Kidney (tissue), 14 donors: Measurements from ENCODE around the gene TESMIN. TPM values are rescaled to one million over a fixed set of nuclear protein-coding genes. Genes with fewer than 3 reads are reported as not detected.

Source experiments
- DNase-seq, 5 donors: peaks; one replicate each; pipeline ENCODE4 v3.0.0-alpha.2; 2013 to 2020
- FAIRE-seq: peaks from 2 replicates; lab custom pipeline; 2012; peaks lifted over from hg19 to GRCh38; lab: Jason Lieb, UNC
- H3K27ac ChIP-seq, 2 donors: one replicate each; pipeline ENCODE4 v1.7.0; 2013; ENCODE audit warnings: low read depth in 2 of 2, low read length in 2 of 2, inconsistent platforms in 1 of 2
- H3K27me3 ChIP-seq: one replicate; pipeline ENCODE4 v1.7.1; 2013; ENCODE audit warnings: low read length, inconsistent platforms; ENCODE audit not compliant: control insufficient read depth, insufficient read depth
- H3K36me3 ChIP-seq, 3 donors: one replicate each; pipeline versions ENCODE4 v1.7.0 to v1.7.1; 2013; ENCODE audit warnings: low read length in 3 of 3, control low read depth in 1 of 3, inconsistent platforms in 1 of 3; ENCODE audit not compliant: insufficient read depth in 3 of 3, control insufficient read depth in 2 of 3
- H3K4me1 ChIP-seq, 3 donors: one replicate each; pipeline versions ENCODE4 v1.7.0 to v1.7.1; 2013; ENCODE audit warnings: low read length in 3 of 3, inconsistent platforms in 1 of 3, low read depth in 1 of 3; ENCODE audit not compliant: control insufficient read depth in 2 of 3, insufficient read depth in 2 of 3
- H3K4me3 ChIP-seq, 3 donors: one replicate each; pipeline versions ENCODE4 v1.7.0 to v1.8.1; 2013; ENCODE audit warnings: low read length in 3 of 3, control low read depth in 1 of 3, inconsistent platforms in 1 of 3
- H3K9ac ChIP-seq, 3 donors: one replicate each; pipeline versions ENCODE4 v1.7.0 to v1.7.1; 2013; ENCODE audit warnings: low read length in 3 of 3, control low read depth in 1 of 3, inconsistent platforms in 1 of 3
- H3K9me3 ChIP-seq, 3 donors: one replicate each; pipeline versions ENCODE4 v1.7.0 to v1.7.1; 2013; ENCODE audit warnings: low read length in 3 of 3, control low read depth in 1 of 3, inconsistent platforms in 1 of 3; ENCODE audit not compliant: control insufficient read depth in 2 of 3, insufficient read depth in 1 of 3
- CTCF ChIP-seq: IDR thresholded peaks from 3 replicates; pipeline ENCODE4 v1.5.1; 2012; ENCODE audit warnings: mild to moderate bottlenecking, moderate library complexity, borderline replicate concordance; ENCODE audit not compliant: insufficient read depth; ENCODE audit errors: extremely low read depth
- intact Hi-C: fragments of 100-400 bp; cut with DNase I; formaldehyde crosslinking; loops from one replicate; pipeline ENCODE4 v1.11.1; 2022
- polyA plus RNA-seq: library from polyadenylated mRNA; stranded (reverse); fragments of 350-450 nt; fragmentation: Illumina TruSeq; extraction: RNeasy Lipid Tissue Mini Kit (QIAGEN cat#74804); gene quantifications from one replicate; pipeline ENCODE4 v1.2.3, GENCODE V29; 2014; ENCODE audit warnings: low read depth, low replicate concordance; ENCODE audit not compliant: insufficient read depth
- total RNA-seq: library from RNA; stranded (reverse); fragmentation: NEBNext Ultra II Directional; extraction: Animal tissue kit (Norgen Biotek cat#: 25700); gene quantifications from one replicate; pipeline ENCODE4 v1.2.1, GENCODE V29; 2021
- donor health status: control.
- donor health status: control.
- donor health status: control.
- donor health status: control.
- donor health status: control.
- donor health status: DM: yes; HTN: yes; CAD: no.
- donor health status: Normal renal cell carcinoma (clear cell type).

The TESMIN gene
- total and polyA plus RNA-seq, 2 donors from 2014 or later: 3.8 to 8.7 TPM

DNA sequence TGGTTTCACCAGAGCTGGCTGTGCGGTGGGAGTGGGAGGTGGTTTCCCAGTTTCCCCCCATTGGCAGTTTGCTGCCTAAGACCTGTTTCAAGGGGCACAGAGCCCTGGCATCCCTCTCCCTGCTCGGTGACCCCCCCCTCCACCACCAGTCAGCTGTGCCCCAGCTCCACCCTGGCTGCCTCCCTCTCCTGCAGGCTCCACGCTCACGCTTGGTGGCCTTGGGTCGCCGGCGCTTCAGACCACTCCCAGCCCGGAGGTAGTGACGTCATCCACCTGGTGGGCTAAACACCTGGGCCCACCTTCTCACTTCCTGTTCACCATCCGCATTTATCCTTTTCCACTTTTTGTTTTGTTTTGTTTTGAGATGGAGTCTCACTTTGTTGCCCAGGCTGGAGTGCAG lies 59.2 kb downstream of the TESMIN start:
- no peaks in the 10 kb centered on the region for H3K27me3 ChIP-seq
- no peak for FAIRE-seq

GRCh38 chr11:68691402-68691784 lies 59.9 kb downstream of the TESMIN start:
- Histone ChIP-seq H3K9me3 (no peaks in the 10 kb centered on the region), H3K27me3 (peaks cover 2% of the 10 kb centered on the region), H3K4me1 (no peaks in the 10 kb centered on the region), H3K4me3 (no peak overlapping the region), H3K27ac (no peak overlapping the region), H3K36me3 (no peaks in the 10 kb centered on the region), H3K9ac (no peak overlapping the region)
- no peak for TF ChIP-seq CTCF
- no peak for FAIRE-seq
- intact Hi-C loops: no loop called here
- no peak for DNase-seq

More for the DNA sequence above, 59.2 kb downstream of the TESMIN start:
- Histone ChIP-seq H3K4me1 (no peaks in the 10 kb centered on the region), H3K36me3 (no peaks in the 10 kb centered on the region), H3K27ac (no peak overlapping the region), H3K9me3 (no peaks in the 10 kb centered on the region), H3K4me3 (no peak overlapping the region), H3K9ac (no peak overlapping the region)
- intact Hi-C loops: no loop called here
- TF ChIP-seq CTCF: no peak
- DNase-seq: no peak

DNA sequence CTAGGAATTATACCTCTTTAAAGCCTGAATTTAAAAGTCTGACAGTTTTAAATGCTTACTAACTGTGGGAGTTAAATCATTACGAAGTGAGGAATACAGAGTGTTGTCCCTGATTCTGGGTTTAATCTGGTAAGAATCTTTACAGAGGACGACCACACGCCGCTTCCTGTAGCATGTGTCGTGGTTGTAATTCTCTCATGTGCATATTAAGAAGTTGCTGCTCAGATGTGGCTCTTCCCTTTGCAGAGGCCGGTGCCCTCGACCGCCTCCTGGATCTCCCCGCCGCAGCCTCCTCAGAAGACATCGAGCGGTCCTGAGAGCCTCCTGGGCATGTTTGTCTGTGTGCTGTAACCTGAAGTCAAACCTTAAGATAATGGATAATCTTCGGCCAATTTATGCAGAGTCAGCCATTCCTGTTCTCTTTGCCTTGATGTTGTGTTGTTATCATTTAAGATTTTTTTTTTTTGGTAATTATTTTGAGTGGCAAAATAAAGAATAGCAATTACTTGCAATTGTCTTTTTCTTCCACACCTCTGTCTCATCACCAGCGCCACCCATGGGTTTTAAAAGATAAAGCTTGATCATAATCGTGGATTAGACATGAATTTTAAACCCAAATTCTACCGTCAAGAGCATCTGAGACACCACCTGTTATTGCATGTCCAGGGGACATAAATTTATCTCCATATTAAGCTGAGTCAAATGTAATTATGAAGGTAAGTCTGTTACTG lies 60.5 kb downstream of the TESMIN start:
- Histone ChIP-seq H3K4me1 (no peaks in the 10 kb centered on the region), H3K27me3 (peaks cover 2% of the 10 kb centered on the region), H3K36me3 (no peaks in the 10 kb centered on the region), H3K9ac (no peak overlapping the region), H3K9me3 (no peaks in the 10 kb centered on the region), H3K4me3 (no peak overlapping the region), H3K27ac (no peak overlapping the region)
- no peak for FAIRE-seq
- TF ChIP-seq CTCF: no peak
- intact Hi-C loops: no loop called here
- peak in 1 of 5 donors; percentile 17 for DNase-seq
